Measurements from ENCODE around the gene RNF212.

RNF212 gene

DNA sequence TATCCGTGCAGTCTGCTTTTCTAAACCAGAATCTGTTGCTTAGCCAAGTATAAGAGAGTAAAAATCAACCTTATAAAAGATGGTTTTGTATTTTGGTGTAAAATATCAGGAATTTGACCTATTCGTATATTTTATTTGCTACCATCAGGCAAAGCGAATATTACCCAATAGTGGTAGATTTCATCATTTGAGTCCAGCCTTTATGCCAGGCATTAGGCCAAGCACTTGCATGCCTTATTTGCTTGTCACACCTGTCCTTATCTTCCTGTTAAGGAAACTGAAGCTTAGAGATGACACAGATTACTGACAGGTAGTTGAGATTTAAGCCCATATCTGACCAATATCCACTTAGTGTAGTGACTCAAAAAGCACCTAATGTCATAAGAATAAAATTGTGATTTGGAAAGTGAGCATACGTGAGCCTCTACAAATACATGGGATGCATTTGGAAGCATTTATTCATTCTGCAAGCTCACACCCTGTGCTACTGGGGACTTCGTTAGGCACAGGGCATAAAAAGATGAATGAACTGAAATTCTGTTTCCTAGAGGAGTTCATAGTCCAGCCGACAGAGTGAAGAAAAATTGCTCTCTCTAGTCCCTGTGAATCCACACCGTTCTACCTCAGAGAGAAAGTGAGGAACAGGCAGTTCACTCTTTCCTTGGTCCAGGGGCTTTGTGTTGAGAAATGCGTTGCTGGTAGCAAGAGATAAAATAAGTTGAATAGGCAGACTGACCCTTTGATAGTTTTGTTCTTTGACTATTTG lies 2.3 kb upstream of the RNF212 start:
- DNase-seq = no peak

DNA sequence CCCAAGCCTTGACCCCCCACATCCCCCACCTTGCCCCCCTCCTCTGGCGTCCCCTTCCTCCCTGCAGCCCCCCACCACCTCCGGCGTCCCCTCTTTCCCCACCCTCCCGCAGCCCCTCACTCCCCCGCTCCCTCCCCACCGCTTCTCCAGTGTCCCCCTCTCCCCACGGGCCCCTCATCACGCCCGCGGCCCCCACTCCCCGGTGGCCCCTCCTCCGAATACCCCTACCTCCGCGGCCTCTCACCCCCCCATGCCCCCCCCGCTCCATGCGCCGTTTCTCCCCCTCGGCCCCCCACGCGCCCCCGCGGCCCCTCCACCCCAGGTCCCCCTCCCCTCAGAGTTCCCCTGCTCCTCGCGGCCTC lies 562 bp downstream of the RNF212 start:
- no peak for DNase-seq

DNA sequence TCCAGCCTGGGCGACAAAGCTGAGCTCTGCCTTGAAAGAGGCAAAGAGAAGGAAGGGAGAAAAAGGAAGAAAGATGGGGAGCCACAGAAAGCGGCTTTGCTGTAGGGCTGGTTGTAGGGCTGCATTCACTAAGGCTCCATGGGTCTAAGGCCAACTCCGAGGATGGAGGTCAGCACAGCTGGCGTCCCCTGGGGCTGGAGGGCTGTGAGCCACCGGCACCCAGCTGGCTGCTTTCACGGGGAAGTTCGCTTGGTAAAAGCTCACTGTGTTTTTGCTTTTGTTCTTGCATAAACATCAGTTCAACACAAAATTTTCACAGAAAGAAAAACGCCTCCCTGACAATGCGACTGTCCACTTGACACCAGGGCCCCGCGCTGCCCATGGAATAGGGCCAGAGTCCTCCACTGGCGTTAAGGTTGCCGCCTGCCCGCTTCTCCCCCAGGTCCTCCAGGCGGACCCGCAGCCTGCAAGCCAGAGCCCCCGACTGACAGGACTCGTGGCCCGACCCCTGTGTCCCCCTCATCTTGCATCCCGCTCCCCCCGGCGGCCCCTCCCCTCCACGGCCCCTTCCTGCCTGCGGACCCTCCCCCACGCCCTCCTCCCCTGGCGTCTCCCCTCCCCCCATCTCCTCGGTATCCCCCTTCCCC lies 1.1 kb downstream of the RNF212 start:
- DNase-seq = no peak

DNA sequence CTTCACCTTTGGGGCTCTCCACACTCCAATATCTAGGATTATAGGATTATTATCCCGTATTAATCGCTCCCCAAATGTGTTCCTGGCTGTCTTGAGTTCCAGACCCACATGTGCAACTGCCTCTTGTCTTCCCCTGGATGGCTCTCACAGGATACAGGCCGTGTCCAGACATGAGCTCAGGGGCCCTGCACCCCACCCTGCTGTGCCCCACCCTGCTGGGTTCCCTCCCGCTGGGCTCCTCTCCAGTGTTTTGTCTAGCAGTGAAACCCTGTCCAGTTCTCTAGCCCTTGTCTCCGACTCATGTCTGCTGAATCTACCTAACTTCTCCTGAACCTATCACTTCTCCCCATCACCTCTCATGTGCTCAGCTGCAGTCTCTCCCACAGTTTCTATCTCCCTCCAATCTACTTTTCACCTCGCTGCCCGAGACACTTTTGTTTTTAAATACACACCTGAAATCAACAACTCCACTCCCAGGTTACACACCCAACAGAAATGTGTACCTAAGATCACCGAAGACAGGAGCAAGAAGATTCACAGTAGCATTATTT lies 2.0 kb downstream of the RNF212 start:
- no peak for DNase-seq

- no peak for DNase-seq
Observed at GRCh38 chr4:1109898-1110506, 3.4 kb downstream of the RNF212 start.

DNA sequence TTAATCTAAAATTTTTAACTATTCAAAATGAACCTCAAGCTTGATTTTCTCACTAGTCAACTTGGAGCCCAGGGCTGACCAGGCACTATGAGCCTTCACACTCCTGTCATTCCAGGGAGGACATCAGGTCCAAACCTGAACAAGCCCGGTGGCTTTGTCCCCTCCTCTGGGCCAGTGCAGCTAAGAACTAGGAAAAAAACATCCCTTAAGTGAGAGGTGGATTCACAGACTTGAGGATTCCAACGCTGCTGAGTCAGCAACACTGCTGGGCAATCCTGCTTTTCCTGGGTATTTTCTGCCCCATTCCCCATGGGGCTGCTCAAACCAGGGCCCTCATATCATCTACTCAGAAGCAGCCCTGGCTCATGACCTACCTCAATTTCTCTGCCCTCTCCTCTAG lies 4.0 kb downstream of the RNF212 start:
- no peak for DNase-seq

DNA sequence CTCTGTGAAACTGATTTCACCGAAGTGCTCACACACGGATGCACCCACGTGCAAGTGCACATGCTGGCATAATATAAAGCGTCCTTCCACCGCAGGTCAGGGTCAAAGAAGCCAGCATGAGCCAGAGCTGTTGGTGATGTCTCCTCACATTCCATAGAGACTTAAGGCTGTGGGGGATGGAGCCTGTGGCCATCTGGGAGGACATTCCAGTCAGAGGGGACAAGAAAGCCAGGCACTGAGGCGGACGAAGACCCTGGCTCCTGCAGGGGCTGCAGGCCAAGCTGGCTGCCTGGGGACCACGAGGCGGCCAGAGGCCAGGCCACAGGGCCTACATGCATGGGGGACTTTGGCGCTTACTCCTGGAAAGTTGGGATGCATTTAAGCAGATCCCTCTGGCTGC lies 7.7 kb downstream of the RNF212 start:
- DNase-seq = no peak

DNA sequence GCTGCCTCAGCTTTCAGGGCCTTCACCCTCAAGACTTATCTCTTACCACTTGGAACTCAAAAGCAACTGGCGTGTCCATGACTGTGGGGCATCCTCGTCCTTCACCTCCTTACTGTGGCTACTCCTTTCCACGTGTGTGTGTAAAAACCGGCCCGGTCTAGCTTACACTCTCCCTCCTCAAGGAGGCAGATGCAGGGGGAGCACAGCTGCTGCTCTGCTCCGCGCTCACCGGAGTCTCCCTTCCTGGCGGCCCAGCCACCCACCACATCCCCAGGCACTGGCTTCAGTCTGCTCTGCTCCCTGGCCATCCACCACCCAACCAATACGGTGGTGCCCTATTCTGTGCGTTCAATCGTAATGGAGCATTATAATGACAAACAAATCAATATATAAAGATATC lies 8.3 kb downstream of the RNF212 start:
- no peak for DNase-seq

DNA sequence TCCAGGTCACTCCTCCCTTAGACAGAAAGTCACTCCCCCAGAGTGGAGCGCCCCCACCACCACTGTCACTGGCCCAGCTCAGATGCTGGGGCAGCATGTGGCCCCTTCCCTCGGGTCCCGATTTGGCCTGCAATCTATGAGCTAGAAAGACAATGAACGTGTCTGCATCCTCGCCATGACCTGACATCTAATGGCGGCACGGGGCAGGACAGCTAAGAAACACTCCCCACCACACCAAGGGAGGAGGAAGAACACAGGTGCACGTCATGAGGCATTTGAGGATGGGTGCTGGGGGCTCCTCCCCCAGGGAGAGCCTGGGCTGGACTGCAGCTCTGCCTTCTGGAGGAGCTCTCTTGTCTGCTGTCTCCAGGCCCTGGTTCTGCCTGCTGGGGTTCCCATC lies 8.7 kb downstream of the RNF212 start:
- no peak for DNase-seq

GRCh38 chr4:1099684-1100335 lies 13.6 kb downstream of the RNF212 start:
- no peak for DNase-seq

- no peak for DNase-seq
Observed at GRCh38 chr4:1099270-1099669, 14.1 kb downstream of the RNF212 start.

- no peak for DNase-seq
Observed at GRCh38 chr4:1098311-1098925, 14.9 kb downstream of the RNF212 start.

GRCh38 chr4:1097553-1097952 lies 15.8 kb downstream of the RNF212 start:
- no peak for DNase-seq

DNA sequence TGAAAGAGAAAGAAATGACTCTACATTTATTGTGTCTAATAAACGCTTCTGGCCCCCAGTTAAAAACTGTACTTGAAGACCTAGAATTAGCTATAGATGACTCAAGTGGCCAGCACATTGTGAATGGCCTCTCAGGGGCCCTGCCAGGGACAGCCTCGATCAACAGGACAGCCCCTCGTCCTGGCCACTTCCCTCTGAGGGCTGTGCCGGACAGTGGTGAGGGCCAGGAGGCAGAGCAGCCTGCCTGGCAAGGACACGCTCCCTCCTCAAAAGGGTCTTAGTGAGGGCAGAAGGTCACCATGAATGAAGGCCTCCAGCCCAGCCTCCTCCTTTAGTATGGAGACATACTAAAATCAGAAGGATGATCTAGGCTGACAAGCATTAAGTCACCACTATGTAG lies 16.5 kb downstream of the RNF212 start:
- no peak for DNase-seq

GRCh38 chr4:1094336-1094690 lies 19.1 kb downstream of the RNF212 start:
- DNase-seq = no peak

- DNase-seq = no peak
Observed at GRCh38 chr4:1093391-1094335, 19.7 kb downstream of the RNF212 start.

- DNase-seq = no peak
Observed at GRCh38 chr4:1092983-1093361, 20.4 kb downstream of the RNF212 start.

- DNase-seq = no peak
Observed at GRCh38 chr4:1092026-1092982, 21.1 kb downstream of the RNF212 start.

GRCh38 chr4:1091561-1091995 lies 21.8 kb downstream of the RNF212 start:
- no peak for DNase-seq
